Superior temporal gyrus (tissue), 1 donor: ENCODE results near the gene HS1BP3.
A peak's percentile ranks its signal among the peaks of the same experiment; 100 is the strongest.

Source experiments
- DNase-seq: peaks from one replicate; pipeline ENCODE4 v3.0.0-alpha.2; 2016; ENCODE audit errors: extremely low spot score

HS1BP3 gene

DNA sequence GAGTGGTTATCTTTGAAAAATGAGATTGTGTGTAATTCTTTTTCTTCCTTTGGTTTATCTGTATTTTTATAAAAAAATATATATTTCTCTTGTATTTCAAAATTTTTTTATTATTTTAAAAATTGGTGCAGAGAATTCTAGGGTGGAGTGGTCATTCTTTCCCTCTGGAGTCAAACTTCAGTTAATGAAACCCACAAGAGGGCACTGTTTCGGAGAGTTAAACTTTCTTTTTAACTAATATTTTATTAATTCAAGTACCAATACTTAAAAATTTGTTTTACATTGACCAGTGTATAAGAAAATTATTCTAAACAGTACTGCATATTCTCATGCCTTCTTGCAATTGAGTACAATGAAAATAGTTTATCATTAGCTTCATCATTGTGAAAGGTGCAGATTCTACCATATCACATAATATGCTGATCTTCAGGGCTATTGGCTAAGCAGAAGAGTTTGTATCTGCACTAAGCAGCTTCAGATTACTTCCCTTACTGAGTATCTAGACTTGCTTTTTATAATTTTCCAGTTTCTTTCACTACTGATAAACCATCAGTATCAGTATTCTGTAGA is 50.1 kb downstream of the HS1BP3 start:
- peak; percentile 83 for DNase-seq

DNA sequence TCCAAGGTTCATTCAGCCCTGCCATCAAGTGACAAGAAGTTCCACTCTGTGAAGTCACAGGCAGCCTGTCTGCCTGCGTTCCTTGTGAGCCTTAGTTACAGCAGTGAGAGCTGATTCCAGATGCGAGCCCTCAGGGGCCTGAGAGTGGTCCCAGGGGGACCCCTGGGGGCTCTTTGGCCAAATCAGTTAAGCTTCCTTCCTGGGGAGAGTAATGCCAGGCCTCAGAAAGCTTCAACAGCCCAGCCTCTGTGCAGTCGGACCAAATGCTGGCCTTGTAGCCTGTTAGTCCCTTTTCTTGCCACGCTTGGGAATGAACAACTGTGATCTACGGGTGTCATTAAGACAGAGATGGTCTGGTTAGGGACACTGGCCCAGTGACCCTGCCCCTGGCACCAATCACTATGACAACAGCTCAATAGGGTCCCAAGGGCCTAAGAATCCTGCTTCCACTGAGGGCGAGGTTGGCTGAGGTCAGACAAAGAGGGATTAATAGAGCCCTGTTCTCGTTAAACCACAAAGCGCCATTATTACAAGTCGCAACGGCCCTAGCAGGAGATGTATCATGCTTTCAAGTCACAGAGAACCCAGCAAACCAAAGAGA is 50.9 kb downstream of the HS1BP3 start:
- DNase-seq = peak; percentile 92

DNA sequence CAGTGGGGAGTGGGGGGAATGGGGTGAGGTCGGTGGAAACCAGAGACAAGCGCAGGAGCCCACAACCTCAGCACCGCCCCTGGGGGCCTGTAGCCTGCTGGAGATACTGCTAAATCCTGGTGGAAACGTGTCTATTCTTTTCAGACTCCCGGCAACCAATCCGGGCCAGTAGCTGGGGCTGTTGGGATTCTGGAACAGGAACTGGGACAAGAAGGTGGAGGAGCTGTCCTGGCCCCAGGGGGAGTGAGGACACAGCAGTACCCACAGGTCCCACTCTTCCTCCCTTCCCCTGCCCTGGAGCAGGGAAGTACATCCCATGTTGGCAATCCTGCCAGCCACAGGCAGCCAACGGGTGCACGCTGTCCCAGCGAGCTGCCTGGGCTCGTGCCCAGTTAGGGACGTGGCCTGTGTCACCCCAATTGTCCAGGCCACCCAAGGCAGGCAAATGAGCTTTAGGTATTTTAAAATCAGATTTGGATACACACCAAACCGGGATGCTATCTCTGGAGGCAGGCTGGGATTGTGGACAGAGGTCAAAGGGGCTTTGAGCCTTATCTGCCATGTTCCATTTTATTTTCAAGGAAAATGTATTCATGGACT is 51.8 kb downstream of the HS1BP3 start:
- DNase-seq = peak; percentile 71

DNA sequence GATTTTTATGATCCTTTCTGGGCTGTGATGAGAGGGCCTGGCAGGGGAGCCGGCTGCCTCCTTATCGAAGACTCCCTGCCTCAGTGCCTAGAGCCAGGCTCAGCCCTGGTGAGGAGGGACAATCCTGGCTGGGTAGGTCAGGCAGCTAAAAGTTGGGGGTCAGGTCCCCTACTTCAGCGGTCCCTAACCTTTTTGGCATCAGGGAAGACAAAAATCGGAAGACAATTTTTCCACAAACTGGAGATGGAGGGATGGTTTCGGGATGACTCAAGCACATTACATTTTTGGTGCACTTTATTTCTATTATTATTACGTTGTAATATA is 53.1 kb downstream of the HS1BP3 start:
- no peak for DNase-seq

DNA sequence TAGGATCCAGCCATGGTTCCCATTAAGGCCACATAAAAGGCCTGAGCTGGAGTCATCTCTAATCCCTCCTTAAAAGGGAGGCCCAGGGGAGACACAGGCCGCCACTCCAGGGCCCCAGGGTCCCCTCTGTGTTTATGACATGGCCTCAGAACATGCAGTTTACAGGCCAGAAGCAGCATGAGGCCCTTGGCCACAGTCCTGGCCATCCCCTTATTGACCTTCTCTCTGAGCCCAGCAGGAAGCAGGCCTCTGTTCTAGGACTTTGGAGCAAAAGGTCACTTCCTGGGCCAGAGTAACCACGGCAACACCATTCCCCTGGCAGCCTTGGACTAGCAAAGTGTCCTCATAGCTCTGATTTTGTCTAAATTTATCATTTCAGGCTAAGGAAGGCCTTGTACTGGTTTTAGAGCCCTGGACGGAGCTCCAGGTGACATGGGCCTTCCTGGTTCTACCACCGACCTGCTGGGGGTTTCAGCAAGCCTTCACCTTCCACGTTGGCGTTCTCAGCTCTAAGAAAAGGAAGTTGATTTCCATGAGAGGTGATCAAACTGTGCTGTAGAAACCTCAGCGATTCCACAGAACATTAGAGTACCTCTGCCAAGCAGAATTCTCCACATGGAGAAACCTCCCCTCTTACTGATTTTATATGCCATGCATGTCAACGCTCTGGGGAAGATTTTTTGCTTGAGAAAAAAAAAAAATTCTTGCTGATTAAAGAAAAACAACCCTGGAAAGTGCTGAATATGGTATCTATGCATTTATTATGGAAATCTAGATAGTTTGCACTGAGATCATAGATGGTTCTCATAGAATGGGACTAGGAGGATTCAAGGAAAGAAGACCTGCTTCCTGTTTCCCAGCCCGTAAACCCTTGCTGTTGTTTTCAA is 53.7 kb downstream of the HS1BP3 start:
- no peak for DNase-seq

DNA sequence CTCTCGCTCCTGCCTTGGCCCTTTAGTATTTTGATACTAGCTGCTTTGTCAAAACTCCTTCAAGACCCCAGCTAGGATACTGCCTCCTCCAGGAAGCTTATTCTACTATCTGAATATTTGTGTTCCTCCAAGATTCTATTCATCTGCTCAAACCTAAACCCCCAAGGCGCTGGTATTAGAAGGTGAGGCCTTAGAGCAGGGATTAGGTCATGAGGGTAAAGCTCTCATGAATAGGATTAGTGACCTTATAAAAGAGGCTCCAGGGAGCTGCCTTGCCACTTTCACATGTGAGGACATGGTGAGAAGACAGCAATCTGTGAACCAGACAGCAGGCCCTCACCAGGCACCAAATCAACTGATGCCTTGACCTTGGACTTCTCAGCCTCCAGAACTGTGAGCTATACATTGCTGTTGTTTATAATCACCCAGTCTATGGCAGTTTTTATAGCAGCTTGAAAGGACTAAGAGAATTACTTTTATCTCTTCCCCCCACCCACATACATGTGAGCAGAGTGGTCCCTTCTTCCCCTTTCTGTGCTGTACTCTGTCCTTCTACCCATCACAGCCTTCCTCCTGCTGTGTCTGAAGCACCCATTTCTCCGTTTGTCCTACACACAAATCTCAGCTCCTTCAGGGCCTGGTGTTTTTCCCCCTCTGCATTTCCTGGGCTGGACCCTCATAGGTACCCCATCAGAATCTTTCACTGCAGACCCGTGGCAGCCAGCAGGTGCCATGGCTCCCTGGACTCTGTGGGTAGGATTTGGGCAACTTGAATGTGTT is 54.5 kb downstream of the HS1BP3 start:
- DNase-seq = no peak

DNA sequence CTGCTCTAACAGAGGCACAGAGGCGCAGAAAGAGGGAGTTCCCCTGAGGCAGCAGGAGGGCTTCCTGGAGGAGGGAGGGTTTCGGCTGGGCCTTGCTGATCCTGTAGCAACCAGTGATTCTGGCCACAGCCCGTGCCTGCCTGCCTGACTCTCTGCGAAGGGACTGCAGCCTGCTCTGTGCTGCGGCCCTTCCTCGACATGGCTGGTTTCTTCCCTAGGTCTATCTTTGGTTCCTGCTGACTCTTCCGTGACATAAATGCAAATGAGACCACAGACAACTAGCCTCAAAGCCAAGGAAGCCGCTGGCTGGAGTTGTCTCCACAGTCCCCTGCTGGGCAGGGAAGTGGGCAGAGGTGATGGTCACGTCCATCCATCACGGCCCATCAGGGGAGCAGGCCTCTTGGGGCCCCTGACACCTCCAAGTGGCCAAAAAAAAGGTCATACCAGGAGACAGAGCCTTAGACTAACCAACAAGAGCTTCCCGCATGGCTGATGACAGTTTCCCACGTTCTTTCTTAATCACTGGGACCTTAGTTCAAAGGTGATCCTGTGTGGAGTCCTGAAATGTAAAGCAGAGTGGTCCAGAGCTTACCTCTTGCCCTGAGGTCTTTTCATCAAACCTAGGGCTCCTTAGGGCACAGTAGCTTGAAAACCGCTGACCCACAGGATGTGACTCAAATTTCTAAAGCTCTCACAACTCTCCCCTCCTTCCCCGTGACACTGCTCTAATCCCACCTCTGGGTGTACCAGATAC is 55.3 kb downstream of the HS1BP3 start:
- DNase-seq = no peak

DNA sequence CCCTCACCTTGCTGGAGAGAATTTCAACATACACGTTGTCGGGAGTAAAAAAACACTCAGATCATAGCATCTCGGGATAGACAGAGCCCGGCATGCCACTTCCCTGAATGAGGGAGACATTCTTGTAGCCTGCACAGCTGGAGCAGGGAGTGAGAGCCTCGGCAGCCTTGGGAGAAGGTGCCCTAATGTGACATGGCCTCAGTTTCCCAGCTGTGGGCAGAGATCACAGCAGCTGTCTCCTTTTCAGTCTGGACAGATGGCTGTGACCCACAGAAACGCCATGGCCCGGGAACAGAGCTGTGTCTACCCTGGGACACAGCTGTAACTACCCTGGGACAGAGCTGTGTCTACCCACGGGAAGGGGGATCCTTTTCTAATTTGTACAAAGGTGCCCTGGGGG is 55.9 kb downstream of the HS1BP3 start:
- no peak for DNase-seq

DNA sequence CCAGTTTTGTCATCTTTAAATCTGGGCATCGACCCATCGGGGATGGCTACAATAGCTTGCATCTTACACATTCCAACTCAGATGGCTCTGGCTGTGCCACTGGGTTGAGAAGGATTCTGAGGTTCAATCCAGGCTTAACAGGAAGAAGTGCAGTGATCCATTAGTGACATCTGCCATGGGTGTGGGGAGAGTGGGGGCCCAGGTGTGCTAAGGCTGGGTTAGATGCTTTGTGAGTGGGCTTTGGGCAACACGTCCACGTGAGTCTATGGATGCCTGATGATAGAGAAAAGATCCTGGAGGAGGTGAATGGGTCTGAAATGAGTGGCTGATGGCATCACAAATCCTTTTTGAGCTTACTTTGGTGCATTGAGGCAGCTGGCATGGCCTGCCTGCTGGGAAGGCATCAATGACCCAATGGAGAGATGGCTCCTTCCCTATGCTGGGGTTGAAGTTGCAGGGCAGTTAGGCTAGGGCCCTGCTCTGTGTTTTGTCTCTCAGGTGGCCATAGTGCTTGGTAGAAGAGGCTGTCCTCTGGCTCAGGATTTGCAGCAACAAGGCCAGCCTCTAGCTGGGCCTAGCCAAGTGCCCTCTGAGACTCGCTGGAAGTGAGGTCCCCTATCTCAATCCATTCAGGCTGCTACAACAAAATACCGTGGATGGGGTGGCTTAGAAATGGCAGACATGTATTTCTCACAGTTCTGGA is 56.7 kb downstream of the HS1BP3 start:
- DNase-seq = no peak

DNA sequence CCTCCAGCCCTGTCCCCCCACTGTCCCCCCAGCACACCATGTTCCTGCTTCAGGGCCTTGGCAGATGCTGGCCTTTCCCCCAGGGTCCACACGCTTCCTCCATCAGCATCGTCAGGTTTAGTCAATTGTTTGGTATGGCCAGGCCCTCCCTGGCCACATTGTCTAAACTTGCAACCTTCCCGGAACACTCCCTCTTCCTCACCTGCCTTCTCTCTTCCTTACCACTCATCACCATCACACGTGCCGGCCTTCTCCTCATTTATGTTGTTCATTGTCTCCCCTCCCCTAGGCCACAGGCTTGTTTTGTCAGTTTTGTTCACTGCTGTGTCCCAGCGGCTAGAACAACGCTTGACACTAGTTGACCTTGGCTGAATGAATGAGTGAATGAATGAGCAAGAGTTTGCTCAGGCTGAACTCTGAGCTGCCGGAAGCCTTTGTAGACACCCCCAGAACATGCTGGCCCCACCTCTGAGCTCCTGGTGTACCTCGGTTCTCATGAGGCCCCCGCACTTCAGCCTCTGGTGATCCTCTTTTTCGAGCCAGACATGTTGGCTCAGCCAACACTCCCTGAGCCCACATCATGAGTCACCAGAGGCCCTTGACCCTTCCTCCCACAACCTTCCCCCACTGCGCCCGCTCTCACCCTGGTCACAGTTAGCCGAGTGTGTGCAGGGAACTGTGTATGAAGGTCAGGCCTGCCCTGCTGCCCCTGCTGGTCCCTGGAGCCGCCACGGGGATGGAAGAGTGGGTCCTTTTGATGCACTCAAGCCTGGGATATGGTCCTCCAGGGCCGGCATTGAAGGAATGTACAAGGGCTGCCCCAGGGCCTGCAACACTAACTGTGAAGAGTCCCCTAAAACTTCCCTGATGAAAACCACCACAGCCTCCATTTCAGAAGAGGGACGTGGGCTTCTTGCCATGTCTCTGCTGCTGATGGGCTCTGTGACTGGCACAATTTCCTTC is 57.5 kb downstream of the HS1BP3 start:
- DNase-seq = no peak

DNA sequence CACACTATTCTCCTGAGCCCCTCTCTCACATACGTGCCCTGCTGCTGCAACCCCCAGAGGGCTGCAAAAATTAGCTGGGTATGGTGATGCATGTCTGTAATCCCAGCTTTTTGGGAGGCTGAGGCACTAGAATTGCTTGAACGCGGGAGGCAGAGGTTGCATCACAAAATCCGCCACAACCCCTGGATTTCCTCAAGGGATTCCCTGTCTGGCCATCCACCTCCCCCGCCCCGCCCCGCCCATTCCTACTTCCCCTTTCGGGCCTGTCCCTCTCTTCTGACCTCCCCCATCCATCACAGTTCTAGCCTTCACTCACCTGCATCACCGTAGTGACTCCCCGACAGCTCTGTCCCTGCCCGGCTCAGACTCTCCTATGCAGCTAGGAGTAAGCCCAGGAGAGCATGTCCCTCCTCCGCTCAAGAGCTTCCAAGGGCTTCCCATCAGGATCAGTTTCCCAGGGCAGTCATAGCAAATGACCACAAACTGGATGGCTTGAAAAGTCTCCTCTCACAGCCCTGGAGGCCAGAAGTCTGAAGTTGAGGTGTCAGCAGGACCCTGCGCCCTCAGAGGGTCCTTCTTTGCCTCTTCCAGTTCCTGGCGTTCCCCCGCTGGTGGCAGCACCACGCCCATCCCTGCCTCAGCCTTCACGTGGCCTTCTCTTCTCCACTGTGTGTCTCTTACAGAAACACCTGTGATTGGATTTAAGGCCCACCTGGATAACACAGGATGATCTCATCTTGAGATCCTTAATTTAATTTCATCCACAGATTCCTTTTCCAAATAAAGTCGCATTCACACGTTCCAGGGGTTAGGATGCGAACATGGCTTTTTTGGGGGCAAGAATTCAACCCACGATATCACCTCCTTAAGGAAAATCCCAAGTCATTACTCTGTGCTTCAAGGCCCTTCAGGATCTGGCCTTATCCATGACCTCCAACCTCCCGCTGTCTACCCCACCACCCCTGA is 58.5 kb downstream of the HS1BP3 start:
- DNase-seq = no peak

DNA sequence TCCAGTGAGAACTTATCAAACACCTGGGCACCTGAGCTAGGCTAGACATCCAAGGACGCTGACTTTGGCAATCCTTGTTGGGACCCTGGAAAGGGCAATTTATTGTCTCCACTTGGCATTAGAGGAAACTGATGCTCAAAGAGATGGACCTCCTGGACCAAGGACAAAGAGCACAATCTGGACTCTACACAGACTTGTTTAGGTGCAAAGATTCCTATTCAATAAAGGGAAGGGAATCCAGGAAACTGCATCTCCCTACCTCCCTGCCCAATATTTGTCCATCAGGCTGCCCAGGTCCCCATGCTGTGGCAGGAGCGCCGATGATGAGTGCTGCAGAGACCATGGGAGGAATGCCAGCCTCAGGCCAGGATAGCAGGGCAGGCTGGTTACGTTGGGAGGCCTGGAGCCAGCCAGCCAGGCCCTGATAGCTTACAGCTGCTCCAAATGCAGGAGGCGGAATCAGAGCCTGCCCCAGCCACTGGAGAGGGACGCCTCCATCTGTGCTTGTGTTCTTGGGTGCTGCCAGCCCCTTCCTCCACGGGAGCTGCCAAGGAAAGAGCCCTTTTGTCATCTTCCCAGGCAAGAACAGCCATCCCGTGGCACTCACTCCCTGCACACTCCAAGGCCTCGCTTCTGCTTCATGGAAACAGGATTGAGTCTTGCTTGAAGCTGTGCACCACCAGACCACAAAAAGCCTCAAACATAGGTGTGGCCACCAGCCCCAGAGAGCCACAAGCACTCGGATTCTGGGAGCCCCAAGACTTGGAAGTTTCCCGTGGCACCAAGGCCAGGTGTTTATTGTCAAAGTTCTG is 60.0 kb downstream of the HS1BP3 start:
- no peak for DNase-seq

DNA sequence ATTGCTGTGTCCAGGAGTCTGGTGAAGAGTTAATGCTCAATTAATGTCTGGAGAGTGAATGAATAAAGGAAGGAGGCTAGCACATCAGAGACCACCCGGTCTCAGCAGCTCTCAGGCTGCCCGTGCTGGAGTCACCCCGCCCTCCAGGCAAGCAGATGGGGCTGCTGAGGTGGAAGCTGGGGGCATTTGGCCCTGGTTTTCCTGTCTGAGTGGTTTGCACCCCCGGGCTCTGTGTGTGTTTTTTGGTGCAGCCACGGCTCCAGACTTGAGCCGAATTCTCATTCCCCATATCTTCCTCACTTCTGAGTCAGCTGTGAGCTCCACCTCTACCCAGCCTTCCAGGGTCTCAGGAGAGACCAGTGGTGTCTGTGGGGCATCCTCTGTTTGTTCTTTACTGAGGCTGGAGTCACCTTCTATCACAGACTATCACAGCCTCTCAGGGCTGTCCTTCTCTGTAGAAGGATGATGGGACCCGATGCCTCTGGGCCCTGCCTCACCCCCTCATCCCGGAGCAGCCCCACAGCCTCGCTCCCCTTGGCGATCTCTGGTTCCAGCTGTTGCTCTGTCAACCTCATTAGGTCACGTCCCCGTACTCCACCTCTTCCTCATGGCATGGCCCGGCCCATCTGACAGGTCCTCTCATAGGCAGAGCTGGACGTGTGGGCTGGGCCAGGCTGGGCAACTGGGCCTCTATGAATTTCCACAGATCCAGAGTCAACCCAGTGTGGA is 60.8 kb downstream of the HS1BP3 start:
- DNase-seq = no peak

DNA sequence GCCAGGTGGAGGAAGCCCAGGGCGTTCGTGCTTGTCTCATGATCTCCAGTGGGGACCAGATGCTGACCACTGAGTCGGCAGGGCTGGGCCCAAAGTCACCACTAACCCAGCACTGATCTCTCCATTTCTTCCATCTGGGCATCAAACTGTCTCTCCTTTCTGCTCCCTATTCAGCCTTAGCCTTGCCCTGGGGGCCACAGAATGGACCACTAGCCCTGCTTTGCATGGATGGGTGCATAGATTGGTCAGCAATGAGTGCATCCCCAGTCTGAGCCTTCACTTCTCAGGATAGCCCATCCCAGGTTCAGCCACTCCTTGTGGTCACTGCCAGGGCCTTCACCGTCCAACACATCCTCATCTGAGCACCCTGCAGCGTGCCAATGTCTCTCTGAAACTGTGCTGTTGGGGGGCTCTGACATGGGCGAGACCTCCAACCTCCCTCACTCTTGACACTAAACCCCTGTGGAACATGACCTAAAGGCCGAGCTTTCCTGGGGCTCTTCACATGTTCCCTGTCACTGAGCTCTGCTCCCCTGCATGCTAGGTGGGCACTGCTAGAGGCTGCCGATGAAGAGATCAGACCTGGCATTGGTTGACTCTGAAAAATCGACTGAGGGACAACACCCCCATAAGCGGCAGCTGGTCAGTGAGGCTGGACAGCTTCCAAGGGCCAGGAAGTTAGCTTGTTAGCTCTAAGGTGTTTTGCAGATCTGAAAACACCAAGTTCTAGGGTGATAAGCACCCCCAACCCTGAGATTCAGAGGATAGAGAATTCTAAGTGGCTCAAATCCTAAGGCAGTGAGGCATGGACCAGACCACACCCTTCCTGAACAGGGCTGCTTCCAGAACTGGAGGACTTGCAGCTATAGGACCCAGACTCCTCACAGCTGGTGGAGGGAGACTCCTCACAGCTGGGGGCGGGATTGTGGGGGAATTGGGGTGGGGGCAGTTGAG is 61.7 kb downstream of the HS1BP3 start:
- no peak for DNase-seq
